SU-DHL-6 (cell line): Measurements from ENCODE around the gene BRSK2.
"Not testable (repeated sequence)": the region's sequence is repeated elsewhere in the genome, so short reads cannot be mapped to it uniquely, and the experiment has no call there.

Source experiments
- CTCF ChIP-seq: fragments of 200-600 bp; sonication (generic); IDR thresholded peaks from one replicate; pipeline ENCODE4 v1.5.1; 2017; ENCODE audit warnings: antibody characterized with exemption, mild to moderate bottlenecking, low read length, moderate library complexity; ENCODE audit not compliant: insufficient read depth, poor library complexity, severe bottlenecking
- EZH2phosphoT487 ChIP-seq: fragments of 200-600 bp; sonication (generic), shearing (Covaris generic); conservative IDR thresholded peaks from 2 replicates; pipeline ENCODE4 v1.6.1; 2018; ENCODE audit warnings: mild to moderate bottlenecking, antibody characterized with exemption, low read length, moderate library complexity, mixed read lengths

DNA sequence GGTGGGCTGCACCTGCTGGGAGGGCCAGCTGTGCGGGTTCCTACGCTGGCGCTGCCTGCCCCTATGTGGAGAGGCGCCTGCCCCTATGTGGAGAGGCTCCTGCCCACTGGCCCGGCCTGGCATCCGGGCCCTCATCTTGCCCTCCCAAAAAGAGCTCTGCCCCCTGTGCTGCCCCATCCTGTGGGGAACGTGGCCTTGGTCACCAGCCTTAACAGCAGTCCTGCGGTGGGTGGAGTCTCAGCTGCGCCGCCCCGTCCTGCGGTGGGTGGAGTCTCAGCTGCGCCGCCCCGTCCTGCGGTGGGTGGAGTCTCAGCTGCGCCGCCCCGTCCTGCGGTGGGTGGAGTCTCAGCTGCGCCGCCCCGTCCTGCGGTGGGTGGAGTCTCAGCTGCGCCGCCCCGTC lies 22.0 kb downstream of the BRSK2 start:
- not testable (repeated sequence) for TF ChIP-seq CTCF, EZH2phosphoT487
